Mesendoderm (in vitro differentiated cells): ENCODE measurements around the gene CEP126.
"Not testable (repeated sequence)": the region's sequence is repeated elsewhere in the genome, so short reads cannot be mapped to it uniquely, and the experiment has no call there.

Source experiments
- DNase-seq: peaks from one replicate; pipeline ENCODE4 v3.0.0; 2013
- H2AK5ac ChIP-seq: 2 replicates; pipeline ENCODE4 v1.6.1; 2013; ENCODE audit warnings: low read length, inconsistent platforms
- H2BK120ac ChIP-seq: 2 replicates; pipeline ENCODE4 v1.6.1; 2013; ENCODE audit warnings: low read depth, mild to moderate bottlenecking, low read length, moderate library complexity, mixed read lengths
- H2BK15ac ChIP-seq: replicated peaks from 2 replicates; pipeline ENCODE4 v1.6.1; 2013; ENCODE audit warnings: low read depth, mild to moderate bottlenecking, moderate library complexity
- H2BK5ac ChIP-seq: 2 replicates; pipeline ENCODE4 v1.6.1; 2013; ENCODE audit warnings: low read length, inconsistent platforms
- H3K18ac ChIP-seq: 2 replicates; pipeline ENCODE4 v1.6.1; 2013; ENCODE audit warnings: mild to moderate bottlenecking, low read length, mixed read lengths
- H3K23ac ChIP-seq: one replicate; pipeline ENCODE4 v1.6.1; 2013; ENCODE audit warnings: low read length
- H3K27ac ChIP-seq: 2 replicates; pipeline ENCODE4 v1.5.1; 2013; ENCODE audit warnings: low read depth, mild to moderate bottlenecking, inconsistent platforms, low read length, moderate library complexity
- H3K27me3 ChIP-seq: 2 replicates; pipeline ENCODE4 v1.6.1; 2013; ENCODE audit warnings: low read length, control low read depth, mild to moderate bottlenecking, inconsistent platforms; ENCODE audit not compliant: insufficient read depth, poor library complexity
- H3K36me3 ChIP-seq: 2 replicates; pipeline ENCODE4 v1.6.1; 2013; ENCODE audit warnings: low read length, inconsistent platforms; ENCODE audit not compliant: control insufficient read depth, insufficient read depth
- H3K4ac ChIP-seq: one replicate; pipeline ENCODE4 v1.6.1; 2013; ENCODE audit warnings: low read depth, mild to moderate bottlenecking, low read length, moderate library complexity
- H3K4me1 ChIP-seq: 2 replicates; pipeline ENCODE4 v1.6.1; 2013; ENCODE audit warnings: low read depth, low read length, inconsistent platforms; ENCODE audit not compliant: control insufficient read depth
- H3K4me2 ChIP-seq: 2 replicates; pipeline ENCODE4 v1.6.1; 2013; ENCODE audit warnings: low read length
- H3K4me3 ChIP-seq: 2 replicates; pipeline ENCODE4 v1.5.1; 2013; ENCODE audit warnings: mild to moderate bottlenecking, low read length
- H3K56ac ChIP-seq: one replicate; pipeline ENCODE4 v1.6.1; 2013; ENCODE audit warnings: low read length
- H3K79me1 ChIP-seq: 2 replicates; pipeline ENCODE4 v1.6.1; 2013; ENCODE audit warnings: low read length, inconsistent platforms
- H3K79me2 ChIP-seq: 2 replicates; pipeline ENCODE4 v1.6.1; 2013; ENCODE audit warnings: mild to moderate bottlenecking, low read length; ENCODE audit not compliant: control insufficient read depth, insufficient read depth
- H3K9ac ChIP-seq: 2 replicates; pipeline ENCODE4 v1.6.1; 2013; ENCODE audit warnings: low read length, inconsistent platforms
- H4K5ac ChIP-seq: one replicate; pipeline ENCODE4 v1.6.1; 2013; ENCODE audit warnings: low read length
- H4K8ac ChIP-seq: one replicate; pipeline ENCODE4 v1.6.1; 2013; ENCODE audit warnings: low read depth, mild to moderate bottlenecking, control low read depth, low read length, moderate library complexity
- WGBS: extraction: QIAGEN DNeasy Blood & Tissue Kit; methylation state at CpG from one replicate; pipeline ENCODE4 v1.1.7; 2013; ENCODE audit warnings: low lambda C conversion rate, missing lambda C conversion rate; ENCODE audit not compliant: insufficient coverage; ENCODE audit errors: extremely low coverage; 5-methylcytosine and 5-hydroxymethylcytosine counted together

The CEP126 gene

GRCh38 chr11:101964200-101964599 lies 49.4 kb downstream of the CEP126 start:
- not testable (repeated sequence) for H3K36me3 ChIP-seq, H3K4me3 ChIP-seq, H3K4ac ChIP-seq, H2BK15ac ChIP-seq, H4K8ac ChIP-seq, H2BK5ac ChIP-seq, H3K18ac ChIP-seq, H3K79me1 ChIP-seq, H4K5ac ChIP-seq, H3K4me2 ChIP-seq, H3K79me2 ChIP-seq, H3K23ac ChIP-seq, H3K4me1 ChIP-seq, DNase-seq, H3K9ac ChIP-seq, H3K27me3 ChIP-seq, H3K56ac ChIP-seq, H2AK5ac ChIP-seq, H2BK120ac ChIP-seq, H3K27ac ChIP-seq
- no CpG with 5 or more reads among the region's 10 CpGs for WGBS

GRCh38 chr11:101974255-101974654 lies 59.4 kb downstream of the CEP126 start:
- Histone ChIP-seq H3K27me3 (no peaks in the 10 kb centered on the region), H3K4me3 (no peak overlapping the region), H3K18ac (no peak overlapping the region), H4K5ac (no peak overlapping the region), H3K4me1 (no peaks in the 10 kb centered on the region), H2BK5ac (no peak overlapping the region), H4K8ac (no peak overlapping the region), H3K36me3 (no peaks in the 10 kb centered on the region), H3K4ac (no peak overlapping the region), H2BK15ac (no peak overlapping the region), H3K79me2 (no peaks in the 10 kb centered on the region), H3K4me2 (no peak overlapping the region), H3K23ac (no peak overlapping the region), H3K27ac (no peak overlapping the region), H3K79me1 (no peaks in the 10 kb centered on the region), H3K9ac (no peak overlapping the region), H3K56ac (no peak overlapping the region), H2AK5ac (no peak overlapping the region), H2BK120ac (no peak overlapping the region)
- WGBS = no CpG with 5 or more reads among the region's 2 CpGs
- no peak for DNase-seq

GRCh38 chr11:101974771-101975170 lies 60.0 kb downstream of the CEP126 start:
- no peak overlapping the region for H2BK15ac ChIP-seq
- no CpG with 5 or more reads among the region's 1 CpG for WGBS

GRCh38 chr11:101975734-101976133 lies 60.9 kb downstream of the CEP126 start:
- Histone ChIP-seq H4K8ac (no peak overlapping the region), H3K23ac (no peak overlapping the region), H2AK5ac (no peak overlapping the region), H3K9ac (no peak overlapping the region), H3K18ac (no peak overlapping the region), H3K27me3 (no peaks in the 10 kb centered on the region), H3K79me2 (no peaks in the 10 kb centered on the region), H2BK15ac (no peak overlapping the region), H3K4me3 (no peak overlapping the region), H3K4me2 (no peak overlapping the region), H3K36me3 (no peaks in the 10 kb centered on the region), H2BK5ac (no peak overlapping the region), H4K5ac (no peak overlapping the region), H3K27ac (no peak overlapping the region), H3K4me1 (no peaks in the 10 kb centered on the region), H3K79me1 (no peaks in the 10 kb centered on the region), H3K56ac (no peak overlapping the region), H2BK120ac (no peak overlapping the region), H3K4ac (no peak overlapping the region)
- WGBS = no CpG with 5 or more reads among the region's 2 CpGs
- DNase-seq = no peak

More at GRCh38 chr11:101974771-101975170, 60.0 kb downstream of the CEP126 start:
- no peak overlapping the region for H2BK120ac ChIP-seq
- no peak overlapping the region for H3K18ac ChIP-seq
- no peak overlapping the region for H3K23ac ChIP-seq
- no peak for DNase-seq
- no peak overlapping the region for H3K4me2 ChIP-seq
- H3K36me3 ChIP-seq = no peaks in the 10 kb centered on the region
- H3K27me3 ChIP-seq = no peaks in the 10 kb centered on the region
- no peak overlapping the region for H3K4me3 ChIP-seq
- H4K8ac ChIP-seq = no peak overlapping the region
- H2BK5ac ChIP-seq = no peak overlapping the region
- H3K27ac ChIP-seq = no peak overlapping the region
- no peak overlapping the region for H3K56ac ChIP-seq
- H3K9ac ChIP-seq = no peak overlapping the region
- H2AK5ac ChIP-seq = no peak overlapping the region
- H3K79me1 ChIP-seq = no peaks in the 10 kb centered on the region
- no peaks in the 10 kb centered on the region for H3K4me1 ChIP-seq
- H3K79me2 ChIP-seq = no peaks in the 10 kb centered on the region
- no peak overlapping the region for H4K5ac ChIP-seq
- H3K4ac ChIP-seq = no peak overlapping the region

- no peak overlapping the region for H4K8ac ChIP-seq
- H3K27ac ChIP-seq = no peak overlapping the region
- H3K56ac ChIP-seq = no peak overlapping the region
- no peak overlapping the region for H2BK120ac ChIP-seq
- no peaks in the 10 kb centered on the region for H3K4me1 ChIP-seq
- no peak overlapping the region for H3K4me2 ChIP-seq
- no peak overlapping the region for H3K4me3 ChIP-seq
- no peaks in the 10 kb centered on the region for H3K79me1 ChIP-seq
- no peaks in the 10 kb centered on the region for H3K36me3 ChIP-seq
- H3K27me3 ChIP-seq = no peaks in the 10 kb centered on the region
- no peak overlapping the region for H2BK15ac ChIP-seq
- H3K9ac ChIP-seq = no peak overlapping the region
- DNase-seq = peak; percentile 2
- H3K4ac ChIP-seq = no peak overlapping the region
- no peak overlapping the region for H4K5ac ChIP-seq
- H2AK5ac ChIP-seq = no peak overlapping the region
- no peaks in the 10 kb centered on the region for H3K79me2 ChIP-seq
- no peak overlapping the region for H3K23ac ChIP-seq
- WGBS = no CpG with 5 or more reads among the region's 2 CpGs
- no peak overlapping the region for H3K18ac ChIP-seq
- no peak overlapping the region for H2BK5ac ChIP-seq
Measured at GRCh38 chr11:101987370-101987769, 72.6 kb downstream of the CEP126 start.

- Histone ChIP-seq H3K79me2 (no peaks in the 10 kb centered on the region), H3K79me1 (no peaks in the 10 kb centered on the region), H3K27ac (no peak overlapping the region), H2BK5ac (no peak overlapping the region), H3K4me2 (no peak overlapping the region), H3K23ac (no peak overlapping the region), H2BK120ac (no peak overlapping the region), H4K8ac (no peak overlapping the region), H3K36me3 (no peaks in the 10 kb centered on the region), H3K18ac (no peak overlapping the region), H3K27me3 (no peaks in the 10 kb centered on the region), H2AK5ac (no peak overlapping the region), H3K4me1 (no peaks in the 10 kb centered on the region), H2BK15ac (no peak overlapping the region), H4K5ac (no peak overlapping the region), H3K4ac (no peak overlapping the region), H3K56ac (no peak overlapping the region), H3K9ac (no peak overlapping the region), H3K4me3 (no peak overlapping the region)
- no peak for DNase-seq
- no CpG with 5 or more reads among the region's 4 CpGs for WGBS
Measured at GRCh38 chr11:101993172-101993571, 78.4 kb downstream of the CEP126 start.
